A549 (cell line): ENCODE measurements around the gene HMG20A. TPM values are rescaled to one million over a fixed set of nuclear protein-coding genes. Genes with fewer than 3 reads are reported as not detected.

Source experiments
- ATAC-seq, 2 experiments: fragments of 200-7000 bp in 1 of 2; fragments of >200 bp in 1 of 2; cut with Nextera tagmentation in 1 of 2; cut with Tn5 transposase in 1 of 2; 3 replicates each; pipeline versions ENCODE4 v1.8.0 to v1.9.1; 2018 to 2020; ENCODE audit warnings: mild to moderate bottlenecking in 1 of 2, moderate library complexity in 1 of 2
- CTCF ChIA-PET: fragments of 300-600 bp; sonication (Branson Sonifier 250); formaldehyde crosslinking; extraction: SDS; loops from one replicate; lab custom pipeline; 2021; ENCODE audit warnings: antibody characterized with exemption, inconsistent platforms; lab: Yijun Ruan, JAX
- POLR2A ChIA-PET: fragments of 350-600 bp; formaldehyde crosslinking; extraction: SDS; loops from one replicate; lab custom pipeline; 2021; ENCODE audit warnings: antibody characterized with exemption, inconsistent platforms; lab: Yijun Ruan, JAX
- DNase-seq, 2 experiments: peaks; one replicate each; pipeline versions ENCODE4 v3.0.0 to v3.0.0-alpha.2; 2011 to 2016; ENCODE audit warnings: low read depth in 1 of 2, low spot score in 1 of 2
- FAIRE-seq: peaks from 2 replicates; lab custom pipeline; 2011; peaks lifted over from hg19 to GRCh38; lab: Jason Lieb, UNC
- H3K27ac ChIP-seq, 2 experiments: fragments of >200 bp; sonication (Bioruptor Twin); formaldehyde crosslinking; 3 replicates each; pipeline ENCODE4 v1.5.1; 2016 to 2017
- H3K4me1 ChIP-seq: fragments of >200 bp; sonication (Bioruptor Twin); formaldehyde crosslinking; 3 replicates; pipeline ENCODE4 v1.6.1; 2016
- H3K4me2 ChIP-seq: fragments of >200 bp; sonication (Bioruptor Twin); formaldehyde crosslinking; 3 replicates; pipeline ENCODE4 v1.6.1; 2016
- H3K4me3 ChIP-seq: fragments of >200 bp; sonication (Bioruptor Twin); formaldehyde crosslinking; 3 replicates; pipeline ENCODE4 v1.5.1; 2016
- H3K9me3 ChIP-seq: fragments of >200 bp; sonication (Bioruptor Twin); formaldehyde crosslinking; 3 replicates; pipeline ENCODE4 v1.6.1; 2016
- BHLHE40 ChIP-seq: IDR thresholded peaks from 2 replicates; pipeline ENCODE4 v1.6.1; 2012; ENCODE audit warnings: low read depth, low read length, inconsistent platforms
- CBX2 ChIP-seq: fragments of 200-600 bp; sonication (generic); IDR thresholded peaks from 2 replicates; pipeline ENCODE4 v1.6.1; 2016; ENCODE audit warnings: low read depth, mild to moderate bottlenecking, borderline replicate concordance
- CBX8 ChIP-seq: fragments of 200-600 bp; sonication (generic); IDR thresholded peaks from 2 replicates; pipeline ENCODE4 v1.6.1; 2016
- CEBPB ChIP-seq, 2 experiments: fragments of >200 bp in 1 of 2; sonication (Bioruptor Twin) in 1 of 2; formaldehyde crosslinking in 1 of 2; IDR thresholded peaks; 2 replicates each; pipeline ENCODE4 v1.6.1; 2012 to 2016
- CHD2 ChIP-seq: fragments of 150-350 bp; IDR thresholded peaks from 2 replicates; pipeline ENCODE4 v1.6.1; 2014; ENCODE audit warnings: low read length; ENCODE audit not compliant: partially characterized antibody
- CHD4 ChIP-seq: fragments of 200-600 bp; sonication (generic); IDR thresholded peaks from 2 replicates; pipeline ENCODE4 v1.6.1; 2016; ENCODE audit warnings: antibody characterized with exemption, mild to moderate bottlenecking, borderline replicate concordance
- EHF ChIP-seq: fragments of 250-450 bp; sonication (Bioruptor Pico); IDR thresholded peaks from 2 replicates; pipeline ENCODE4 v1.5.0; 2020; ENCODE audit warnings: mild to moderate bottlenecking
- FOSB ChIP-seq: fragments of 250-450 bp; sonication (Bioruptor Pico); IDR thresholded peaks from 2 replicates; pipeline ENCODE4 v1.5.0; 2020; ENCODE audit warnings: mild to moderate bottlenecking, moderate library complexity
- HDAC2 ChIP-seq: fragments of 200-600 bp; sonication (generic); IDR thresholded peaks from 2 replicates; pipeline ENCODE4 v1.6.1; 2016
- HOXA7 ChIP-seq: fragments of 250-450 bp; sonication (Bioruptor Pico); IDR thresholded peaks from 2 replicates; pipeline ENCODE4 v1.5.0; 2020; ENCODE audit warnings: mild to moderate bottlenecking, moderate library complexity
- HOXB5 ChIP-seq: fragments of 250-450 bp; sonication (Bioruptor Pico); IDR thresholded peaks from 2 replicates; pipeline ENCODE4 v1.5.0; 2020; ENCODE audit warnings: mild to moderate bottlenecking, moderate library complexity
- JUN ChIP-seq, 2 experiments: fragments of >200 bp; sonication (Bioruptor Twin); formaldehyde crosslinking; IDR thresholded peaks; 2 replicates in 1 of 2; 3 replicates in 1 of 2; pipeline ENCODE4 v1.6.1; 2016 to 2017
- JUNB ChIP-seq: fragments of >200 bp; sonication (Bioruptor Twin); formaldehyde crosslinking; IDR thresholded peaks from 2 replicates; pipeline ENCODE4 v1.6.1; 2016
- KDM1A ChIP-seq: fragments of 200-600 bp; sonication (generic); IDR thresholded peaks from 2 replicates; pipeline ENCODE4 v1.6.1; 2016; ENCODE audit warnings: low read depth, mild to moderate bottlenecking
- KDM5A ChIP-seq: fragments of 200-600 bp; sonication (generic); IDR thresholded peaks from 2 replicates; pipeline ENCODE4 v1.6.1; 2016; ENCODE audit warnings: antibody characterized with exemption, mild to moderate bottlenecking
- MAZ ChIP-seq: fragments of 150-350 bp; IDR thresholded peaks from 2 replicates; pipeline ENCODE4 v1.6.1; 2014; ENCODE audit warnings: antibody characterized with exemption, low read depth, low read length, borderline replicate concordance
- NFE2L2 ChIP-seq: fragments of 150-350 bp; conservative IDR thresholded peaks from 2 replicates; pipeline ENCODE4 v1.6.1; 2014; ENCODE audit warnings: low read length
- NPAS2 ChIP-seq: fragments of 250-450 bp; sonication (Bioruptor Pico); IDR thresholded peaks from 2 replicates; pipeline ENCODE4 v1.8.0; 2022; ENCODE audit warnings: mild to moderate bottlenecking, moderate library complexity, borderline replicate concordance
- NR3C1 ChIP-seq: fragments of >200 bp; sonication (Bioruptor Twin); formaldehyde crosslinking; IDR thresholded peaks from 3 replicates; pipeline ENCODE4 v1.6.1; 2017
- PHF8 ChIP-seq: fragments of 200-600 bp; sonication (generic); IDR thresholded peaks from 2 replicates; pipeline ENCODE4 v1.6.1; 2016; ENCODE audit warnings: low read depth, mild to moderate bottlenecking, antibody characterized with exemption, moderate library complexity, borderline replicate concordance
- POLR2A ChIP-seq: IDR thresholded peaks from 2 replicates; pipeline ENCODE4 v1.6.1; 2012; ENCODE audit warnings: mild to moderate bottlenecking, low read length
- POLR2AphosphoS2 ChIP-seq: conservative IDR thresholded peaks from 2 replicates; pipeline ENCODE4 v1.6.1; 2012; ENCODE audit warnings: low read length, improper control_type of control experiment, inconsistent platforms
- RARB ChIP-seq: fragments of 250-450 bp; sonication (Bioruptor Pico); IDR thresholded peaks from 2 replicates; pipeline ENCODE4 v1.8.0; 2021; ENCODE audit warnings: mild to moderate bottlenecking, moderate library complexity
- RNF2 ChIP-seq: fragments of 200-600 bp; sonication (generic); IDR thresholded peaks from 2 replicates; pipeline ENCODE4 v1.6.1; 2016; ENCODE audit warnings: low read depth, mild to moderate bottlenecking, antibody characterized with exemption, moderate library complexity, borderline replicate concordance
- SMC3 ChIP-seq: fragments of >200 bp; sonication (Bioruptor Twin); formaldehyde crosslinking; IDR thresholded peaks from 3 replicates; pipeline ENCODE4 v1.6.1; 2018; ENCODE audit warnings: inconsistent platforms
- TP53 ChIP-seq: fragments of 250-450 bp; sonication (Bioruptor Pico); IDR thresholded peaks from 2 replicates; pipeline ENCODE4 v1.5.0; 2021; ENCODE audit warnings: mild to moderate bottlenecking, moderate library complexity
- ZC3H11A ChIP-seq: fragments of 450-650 bp; IDR thresholded peaks from 2 replicates; pipeline ENCODE4 v1.6.1; 2014; ENCODE audit warnings: antibody characterized with exemption, mild to moderate bottlenecking
- ZFP36 ChIP-seq: fragments of 450-650 bp; IDR thresholded peaks from 2 replicates; pipeline ENCODE4 v1.6.1; 2014; ENCODE audit warnings: borderline replicate concordance; ENCODE audit not compliant: partially characterized antibody
- ZNF302 ChIP-seq: fragments of 250-450 bp; sonication (Bioruptor Pico); IDR thresholded peaks from 2 replicates; pipeline ENCODE4 v1.9.0; 2021; ENCODE audit warnings: inconsistent platforms, mild to moderate bottlenecking, moderate library complexity
- ZSCAN20 ChIP-seq: fragments of 250-450 bp; sonication (Bioruptor Pico); IDR thresholded peaks from 2 replicates; pipeline ENCODE4 v1.8.0; 2022; ENCODE audit warnings: mild to moderate bottlenecking, moderate library complexity
- WGBS: methylation state at CpG from one replicate; pipeline ENCODE4 v1.1.6; 2017; ENCODE audit errors: missing lambda C conversion rate; 5-methylcytosine and 5-hydroxymethylcytosine counted together
- polyA minus RNA-seq: library from RNA; depleted of rRNA, polyadenylated mRNA; stranded (reverse); fragments of >200 nt; gene quantifications from 2 replicates; pipeline ENCODE4 v1.2.3, GENCODE V29; 2011; rRNA and poly(A)+ RNA removed
- polyA plus RNA-seq, 4 experiments: library from polyadenylated mRNA; depleted of rRNA in 3 of 4; stranded (reverse); fragments of >200 nt; fragmentation: RNase III in 1 of 4; extraction: RNeasy Plus Mini Kit Qiagen cat#74134 plus additional on column Dnase treatment in 1 of 4; gene quantifications; 2 replicates in 3 of 4; 3 replicates in 1 of 4; pipeline ENCODE4 v1.2.3, GENCODE V29; 2011 to 2017
- TF ChIP-seq, protein P1 (sequence below): fragments of 200-600 bp; sonication (generic); IDR thresholded peaks from 2 replicates; pipeline ENCODE4 v1.6.1; 2016; ENCODE audit warnings: antibody characterized with exemption, mild to moderate bottlenecking, moderate library complexity
- TF ChIP-seq, protein P2 (sequence below): fragments of >200 bp; sonication (Bioruptor Twin); formaldehyde crosslinking; IDR thresholded peaks from 2 replicates; pipeline ENCODE4 v1.6.1; 2016
- TF ChIP-seq, protein P3 (sequence below): fragments of 250-450 bp; sonication (Bioruptor Pico); IDR thresholded peaks from 2 replicates; pipeline ENCODE4 v1.5.0; 2021; ENCODE audit warnings: mild to moderate bottlenecking, moderate library complexity, borderline replicate concordance
- TF ChIP-seq, protein P4 (sequence below): fragments of 250-450 bp; sonication (Bioruptor Pico); IDR thresholded peaks from 2 replicates; pipeline ENCODE4 v1.5.0; 2020; ENCODE audit warnings: low read depth, mild to moderate bottlenecking, moderate library complexity

HMG20A gene
- polyA plus RNA-seq (2011; rRNA removed) (77.2 and 85.1 TPM in 2 replicates), polyA plus RNA-seq (2017; fragmentation: RNase III; extraction: RNeasy Plus Mini Kit Qiagen cat#74134 plus additional on column Dnase treatment) (29.1 to 33.2 TPM (median 29.5 TPM) in 3 replicates), polyA minus RNA-seq (42.6 and 67.6 TPM in 2 replicates)
- 21.9 and 22.8 TPM in 2 replicates for polyA plus RNA-seq (2012; cell fraction: cytosol; rRNA removed)
- 21.7 and 24.5 TPM in 2 replicates for polyA plus RNA-seq (2012; cell fraction: nucleus; rRNA removed)

DNA sequence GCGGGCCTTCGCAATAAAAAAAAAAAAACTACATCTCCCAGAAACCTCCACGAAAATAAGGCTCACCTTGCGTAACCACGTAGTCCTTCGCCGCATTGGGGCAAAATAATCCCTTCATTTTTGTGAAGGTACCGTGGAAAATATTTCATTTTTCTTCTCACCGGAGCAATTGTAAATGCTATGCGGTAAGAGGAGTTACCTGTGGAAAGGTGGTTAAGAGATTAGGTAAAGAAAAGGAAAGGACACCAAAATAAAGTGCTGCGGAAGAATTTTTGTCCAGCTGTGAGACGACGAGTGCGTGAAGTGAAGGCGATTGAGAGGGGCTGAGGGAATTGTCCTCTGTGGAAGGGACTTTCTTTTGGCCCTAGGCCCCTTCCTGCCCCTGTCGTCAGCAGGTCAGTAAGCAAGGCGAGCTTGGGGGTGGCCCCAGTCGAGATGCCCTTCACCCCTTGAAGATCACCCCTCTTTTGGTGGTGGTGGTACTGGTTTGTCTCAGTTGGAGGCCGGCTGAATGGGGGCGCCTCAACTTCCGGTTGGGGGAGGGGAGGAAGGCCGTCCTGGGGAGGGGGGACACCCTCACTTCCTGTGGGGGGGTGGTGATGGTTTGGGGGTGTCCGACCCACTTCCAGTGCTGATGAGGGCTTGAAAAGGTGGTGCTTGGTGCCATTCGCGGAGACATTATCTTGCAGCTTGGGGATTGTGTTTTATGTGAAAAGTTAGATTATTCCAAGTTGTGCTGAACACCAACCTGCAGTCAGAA is at the start of gene HMG20A:
HMG20A (plus strand) TSS at position 279 of the 760 bp plus-strand sequence. CDS start 37,520 bp downstream, outside the sequence.
- ChIA-PET POLR2A (interaction anchor here (0.7 to 1.2 kb wide), 3 partner anchors 10 to 114 kb away, joined by 3 to 5 read pairs (median 4); no protein-coding TSS in a partner anchor), CTCF (interaction anchor here (0.7 to 2.1 kb wide), 7 partner anchors 9 to 385 kb away, joined by 3 to 9 read pairs (median 6); no protein-coding TSS in a partner anchor)
- TF ChIP-seq KDM5A (no peak), NR3C1 (no peak), FOSB (CRISPR knock-in tag) (no peak), ZFP36 (no peak), TP53 (CRISPR knock-in tag) (no peak), CBX8 (no peak), RARB (CRISPR knock-in tag) (0 out of 2 replicates have a peak, but pooled peaks have one; percentile 67), POLR2AphosphoS2 (no peak), NFE2L2 (no peak), POLR2A (peak; percentile 66), NPAS2 (CRISPR knock-in tag) (no peak), ZSCAN20 (CRISPR knock-in tag) (no peak), RNF2 (no peak), CEBPB (IDR thresholded peaks at IDR 0.05) (peak; percentile 98 to 99), HDAC2 (no peak), JUN (IDR thresholded peaks at IDR 0.05) (peak; percentile 78 to 89; a peak in 3 of 5 replicates), CHD2 (peak; percentile 80), ZC3H11A (no peak), CHD4 (no peak), PHF8 (peak; percentile 82), JUNB (no peak), BHLHE40 (no peak), EHF (CRISPR knock-in tag) (peak; percentile 38; the same call in 1 of the 2 replicates), KDM1A (no peak), MAZ (no peak; the same call in 1 of the 2 replicates), SMC3 (no peak), HOXA7 (CRISPR knock-in tag) (no peak), ZNF302 (CRISPR knock-in tag) (no peak), HOXB5 (CRISPR knock-in tag) (peak; percentile 35; the same call in 1 of the 2 replicates), CBX2 (no peak)
- TF ChIP-seq, protein P1, sequence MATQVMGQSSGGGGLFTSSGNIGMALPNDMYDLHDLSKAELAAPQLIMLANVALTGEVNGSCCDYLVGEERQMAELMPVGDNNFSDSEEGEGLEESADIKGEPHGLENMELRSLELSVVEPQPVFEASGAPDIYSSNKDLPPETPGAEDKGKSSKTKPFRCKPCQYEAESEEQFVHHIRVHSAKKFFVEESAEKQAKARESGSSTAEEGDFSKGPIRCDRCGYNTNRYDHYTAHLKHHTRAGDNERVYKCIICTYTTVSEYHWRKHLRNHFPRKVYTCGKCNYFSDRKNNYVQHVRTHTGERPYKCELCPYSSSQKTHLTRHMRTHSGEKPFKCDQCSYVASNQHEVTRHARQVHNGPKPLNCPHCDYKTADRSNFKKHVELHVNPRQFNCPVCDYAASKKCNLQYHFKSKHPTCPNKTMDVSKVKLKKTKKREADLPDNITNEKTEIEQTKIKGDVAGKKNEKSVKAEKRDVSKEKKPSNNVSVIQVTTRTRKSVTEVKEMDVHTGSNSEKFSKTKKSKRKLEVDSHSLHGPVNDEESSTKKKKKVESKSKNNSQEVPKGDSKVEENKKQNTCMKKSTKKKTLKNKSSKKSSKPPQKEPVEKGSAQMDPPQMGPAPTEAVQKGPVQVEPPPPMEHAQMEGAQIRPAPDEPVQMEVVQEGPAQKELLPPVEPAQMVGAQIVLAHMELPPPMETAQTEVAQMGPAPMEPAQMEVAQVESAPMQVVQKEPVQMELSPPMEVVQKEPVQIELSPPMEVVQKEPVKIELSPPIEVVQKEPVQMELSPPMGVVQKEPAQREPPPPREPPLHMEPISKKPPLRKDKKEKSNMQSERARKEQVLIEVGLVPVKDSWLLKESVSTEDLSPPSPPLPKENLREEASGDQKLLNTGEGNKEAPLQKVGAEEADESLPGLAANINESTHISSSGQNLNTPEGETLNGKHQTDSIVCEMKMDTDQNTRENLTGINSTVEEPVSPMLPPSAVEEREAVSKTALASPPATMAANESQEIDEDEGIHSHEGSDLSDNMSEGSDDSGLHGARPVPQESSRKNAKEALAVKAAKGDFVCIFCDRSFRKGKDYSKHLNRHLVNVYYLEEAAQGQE, result peak; percentile 27; the same call in 1 of the 2 replicates
- TF ChIP-seq, protein P2, sequence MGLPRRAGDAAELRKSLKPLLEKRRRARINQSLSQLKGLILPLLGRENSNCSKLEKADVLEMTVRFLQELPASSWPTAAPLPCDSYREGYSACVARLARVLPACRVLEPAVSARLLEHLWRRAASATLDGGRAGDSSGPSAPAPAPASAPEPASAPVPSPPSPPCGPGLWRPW, result peak; percentile 88
- TF ChIP-seq, protein P3, sequence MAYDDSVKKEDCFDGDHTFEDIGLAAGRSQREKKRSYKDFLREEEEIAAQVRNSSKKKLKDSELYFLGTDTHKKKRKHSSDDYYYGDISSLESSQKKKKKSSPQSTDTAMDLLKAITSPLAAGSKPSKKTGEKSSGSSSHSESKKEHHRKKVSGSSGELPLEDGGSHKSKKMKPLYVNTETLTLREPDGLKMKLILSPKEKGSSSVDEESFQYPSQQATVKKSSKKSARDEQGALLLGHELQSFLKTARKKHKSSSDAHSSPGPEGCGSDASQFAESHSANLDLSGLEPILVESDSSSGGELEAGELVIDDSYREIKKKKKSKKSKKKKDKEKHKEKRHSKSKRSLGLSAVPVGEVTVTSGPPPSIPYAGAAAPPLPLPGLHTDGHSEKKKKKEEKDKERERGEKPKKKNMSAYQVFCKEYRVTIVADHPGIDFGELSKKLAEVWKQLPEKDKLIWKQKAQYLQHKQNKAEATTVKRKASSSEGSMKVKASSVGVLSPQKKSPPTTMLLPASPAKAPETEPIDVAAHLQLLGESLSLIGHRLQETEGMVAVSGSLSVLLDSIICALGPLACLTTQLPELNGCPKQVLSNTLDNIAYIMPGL (CRISPR knock-in tag), result peak; percentile 59; the same call in 1 of the 2 replicates
- TF ChIP-seq, protein P4, sequence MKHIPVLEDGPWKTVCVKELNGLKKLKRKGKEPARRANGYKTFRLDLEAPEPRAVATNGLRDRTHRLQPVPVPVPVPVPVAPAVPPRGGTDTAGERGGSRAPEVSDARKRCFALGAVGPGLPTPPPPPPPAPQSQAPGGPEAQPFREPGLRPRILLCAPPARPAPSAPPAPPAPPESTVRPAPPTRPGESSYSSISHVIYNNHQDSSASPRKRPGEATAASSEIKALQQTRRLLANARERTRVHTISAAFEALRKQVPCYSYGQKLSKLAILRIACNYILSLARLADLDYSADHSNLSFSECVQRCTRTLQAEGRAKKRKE (CRISPR knock-in tag), result no peak

More for the DNA sequence above, at the start of gene HMG20A:
- Histone ChIP-seq H3K27ac (peak within 1 kb of the TSS; percentile 84 to 93), H3K4me3 (peak within 1 kb of the TSS; percentile 76), H3K9me3 (no peaks in the 10 kb centered on the region), H3K4me1 (peaks cover 29% of the 10 kb centered on the region), H3K4me2 (peak within 1 kb of the TSS; percentile 76)
- FAIRE-seq, result peak; percentile 61
- under 1% methylated on average over 25 of the region's 25 CpGs for WGBS
- ATAC-seq, result peak; percentile 58 to 72
- peak; percentile 80 to 93 for DNase-seq
